OCI-LY7 (cell line): ENCODE measurements around the gene TPM1. TPM values are rescaled to one million over a fixed set of nuclear protein-coding genes. Genes with fewer than 3 reads are reported as not detected.

ENCODE experiments used
- BruUV-seq: library from RNA; stranded (reverse); fragments of 400-500 nt; replicated peaks from 2 replicates; lab custom pipeline; 2021; lab: Mats Ljungman, UMichigan
- CTCF ChIA-PET: fragments of 300-600 bp; sonication (Branson Sonifier 250); formaldehyde crosslinking; loops from one replicate; lab custom pipeline; 2022; ENCODE audit warnings: antibody characterized with exemption; ENCODE audit not compliant: unreplicated experiment; lab: Charles Lee
- POLR2A ChIA-PET: fragments of 300-600 bp; sonication (Branson Sonifier 250); formaldehyde crosslinking; loops from one replicate; lab custom pipeline; 2022; ENCODE audit warnings: antibody characterized with exemption; lab: Charles Lee
- DNase-seq: peaks from one replicate; pipeline ENCODE4 v3.0.0-alpha.2; 2015; ENCODE audit warnings: low spot score
- H2AFZ ChIP-seq: fragments of 200-600 bp; sonication (generic), shearing (Covaris generic); 2 replicates; pipeline ENCODE4 v1.6.1; 2014; ENCODE audit warnings: mild to moderate bottlenecking, antibody characterized with exemption, low read length, moderate library complexity
- H3K27ac ChIP-seq: fragments of 200-600 bp; sonication (generic); 2 replicates; pipeline ENCODE4 v1.5.1; 2014; ENCODE audit warnings: mixed run types, low read depth, mild to moderate bottlenecking, moderate library complexity, low read length, inconsistent platforms; ENCODE audit not compliant: poor library complexity, severe bottlenecking
- H3K36me3 ChIP-seq: fragments of 200-600 bp; sonication (generic); 2 replicates; pipeline ENCODE4 v1.6.1; 2014; ENCODE audit warnings: mild to moderate bottlenecking, antibody characterized with exemption, low read length, moderate library complexity, mixed read lengths; ENCODE audit not compliant: insufficient read depth
- H3K4me1 ChIP-seq: fragments of 200-600 bp; sonication (generic); 2 replicates; pipeline ENCODE4 v1.5.1; 2014; ENCODE audit warnings: mild to moderate bottlenecking, low read length; ENCODE audit not compliant: insufficient read depth, poor library complexity, severe bottlenecking
- H3K4me2 ChIP-seq: fragments of 200-600 bp; sonication (generic); 2 replicates; pipeline ENCODE4 v1.6.1; 2014; ENCODE audit warnings: mild to moderate bottlenecking, low read length
- H3K4me3 ChIP-seq: fragments of 200-600 bp; sonication (generic); 2 replicates; pipeline ENCODE4 v1.5.1; 2014; ENCODE audit warnings: mild to moderate bottlenecking, low read depth, low read length; ENCODE audit not compliant: poor library complexity, severe bottlenecking
- H3K79me2 ChIP-seq: fragments of 200-600 bp; sonication (generic); 2 replicates; pipeline ENCODE4 v1.6.1; 2016; ENCODE audit warnings: low read depth, mild to moderate bottlenecking, low read length, moderate library complexity, mixed read lengths; ENCODE audit not compliant: insufficient read depth
- H3K9me2 ChIP-seq: fragments of 200-600 bp; sonication (generic); 2 replicates; pipeline ENCODE4 v1.6.1; 2016; ENCODE audit warnings: mild to moderate bottlenecking, low read length, mixed read lengths; ENCODE audit not compliant: insufficient read depth
- H3K9me3 ChIP-seq: fragments of 200-600 bp; sonication (generic); 2 replicates; pipeline ENCODE4 v1.6.1; 2014; ENCODE audit warnings: mild to moderate bottlenecking, mixed run types, low read length, mixed read lengths
- H4K20me1 ChIP-seq: fragments of 200-600 bp; sonication (generic); 2 replicates; pipeline ENCODE4 v1.6.1; 2014; ENCODE audit warnings: mild to moderate bottlenecking, antibody characterized with exemption, low read length, moderate library complexity, mixed read lengths; ENCODE audit not compliant: insufficient read depth
- CTCF ChIP-seq: fragments of 200-600 bp; sonication (generic); conservative IDR thresholded peaks from 2 replicates; pipeline ENCODE4 v1.5.1; 2014; ENCODE audit warnings: mild to moderate bottlenecking, antibody characterized with exemption, low read length, moderate library complexity, mixed read lengths
- EZH2phosphoT487 ChIP-seq: fragments of 200-600 bp; sonication (generic); IDR thresholded peaks from 2 replicates; pipeline ENCODE4 v1.6.1; 2018; ENCODE audit warnings: low read depth, borderline replicate concordance, mild to moderate bottlenecking, mixed run types, antibody characterized with exemption, low read length, moderate library complexity, mixed read lengths
- intact Hi-C: fragments of 100-400 bp; cut with micrococcal nuclease; formaldehyde crosslinking; loops from one replicate; pipeline ENCODE4 v1.10.0; 2022; ENCODE audit not compliant: unreplicated experiment
- total RNA-seq, 2 experiments: library from RNA; depleted of rRNA in 1 of 2; stranded (reverse); fragments of >200 nt in 1 of 2; shearing (Covaris generic) in 1 of 2; gene quantifications; 2 replicates each; pipeline ENCODE4 v1.2.3, GENCODE V29; 2014 to 2022

The TPM1 gene
- total RNA-seq, 2 experiments from 2014 or later = 19.3 to 19.9 TPM

- CTCF ChIA-PET = interaction anchor here (0.5 kb wide), 1 partner anchor 514 kb away, joined by 3 read pairs; no protein-coding TSS in a partner anchor
- no peaks in the 10 kb centered on the region for H4K20me1 ChIP-seq
- H3K36me3 ChIP-seq = no peaks in the 10 kb centered on the region
- TF ChIP-seq CTCF = no peak
- no peak for TF ChIP-seq EZH2phosphoT487
- no peaks in the 10 kb centered on the region for H3K9me3 ChIP-seq
- POLR2A ChIA-PET = interaction anchor here (0.6 kb wide), 1 partner anchor 364 kb away, joined by 3 read pairs; no protein-coding TSS in a partner anchor
- H3K4me1 ChIP-seq = peaks cover 12% of the 10 kb centered on the region
- no peak overlapping the region for H3K4me3 ChIP-seq
- H3K9me2 ChIP-seq = no peaks in the 10 kb centered on the region
- H3K79me2 ChIP-seq = no peaks in the 10 kb centered on the region
- H2AFZ ChIP-seq = no peak overlapping the region
- DNase-seq = no peak
- intact Hi-C loops = loop anchor here (5.0 to 10.0 kb wide), 2 partner anchors 232 to 360 kb away; partner anchors contain the start of gene APH1B
- H3K4me2 ChIP-seq = no peak overlapping the region
- no peak overlapping the region for H3K27ac ChIP-seq
- no TSS peak for BruUV-seq
Observed at GRCh38 chr15:63044645-63045464, 2.3 kb downstream of the TPM1 start.

- Histone ChIP-seq H3K36me3 (no peaks in the 10 kb centered on the region), H3K4me1 (peaks cover 18% of the 10 kb centered on the region), H3K4me2 (no peak overlapping the region), H3K4me3 (no peak overlapping the region), H2AFZ (no peak overlapping the region), H3K9me3 (no peaks in the 10 kb centered on the region), H3K79me2 (no peaks in the 10 kb centered on the region), H4K20me1 (no peaks in the 10 kb centered on the region), H3K27ac (no peak overlapping the region), H3K9me2 (no peaks in the 10 kb centered on the region)
- BruUV-seq = no TSS peak
- POLR2A ChIA-PET = interaction anchor here (0.6 kb wide), 1 partner anchor 364 kb away, joined by 3 read pairs; no protein-coding TSS in a partner anchor
- CTCF ChIA-PET = no interaction called here
- no peak for DNase-seq
- intact Hi-C loops = loop anchor here (5.0 to 10.0 kb wide), 2 partner anchors 232 to 359 kb away; partner anchors contain the start of gene APH1B
- TF ChIP-seq CTCF (no peak), EZH2phosphoT487 (no peak)
Observed at GRCh38 chr15:63045465-63045840, 2.9 kb downstream of the TPM1 start.

GRCh38 chr15:63045879-63046278, 3.3 kb downstream of the TPM1 start:
- no peak for DNase-seq
- Histone ChIP-seq H2AFZ (no peak overlapping the region), H3K9me2 (no peaks in the 10 kb centered on the region), H3K79me2 (no peaks in the 10 kb centered on the region), H4K20me1 (no peaks in the 10 kb centered on the region), H3K36me3 (no peaks in the 10 kb centered on the region), H3K27ac (no peak overlapping the region), H3K4me3 (no peak overlapping the region), H3K9me3 (no peaks in the 10 kb centered on the region), H3K4me2 (no peak overlapping the region), H3K4me1 (peaks cover 20% of the 10 kb centered on the region)
- intact Hi-C loops = loop anchor here (5.0 to 10.0 kb wide), 2 partner anchors 231 to 359 kb away; partner anchors contain the start of gene APH1B
- ChIA-PET CTCF (no interaction called here), POLR2A (no interaction called here)
- TF ChIP-seq EZH2phosphoT487 = no peak
- no TSS peak for BruUV-seq
